Mesendoderm (in vitro differentiated cells): ENCODE measurements around the gene PALD1.
A peak's percentile ranks its signal among the peaks of the same experiment; 100 is the strongest.

ENCODE experiments used
- DNase-seq: peaks from one replicate; pipeline ENCODE4 v3.0.0; 2013
- H2AK5ac ChIP-seq: 2 replicates; pipeline ENCODE4 v1.6.1; 2013; ENCODE audit warnings: low read length, inconsistent platforms
- H2BK120ac ChIP-seq: 2 replicates; pipeline ENCODE4 v1.6.1; 2013; ENCODE audit warnings: low read depth, mild to moderate bottlenecking, low read length, moderate library complexity, mixed read lengths
- H2BK15ac ChIP-seq: replicated peaks from 2 replicates; pipeline ENCODE4 v1.6.1; 2013; ENCODE audit warnings: low read depth, mild to moderate bottlenecking, moderate library complexity
- H2BK5ac ChIP-seq: 2 replicates; pipeline ENCODE4 v1.6.1; 2013; ENCODE audit warnings: low read length, inconsistent platforms
- H3K18ac ChIP-seq: 2 replicates; pipeline ENCODE4 v1.6.1; 2013; ENCODE audit warnings: mild to moderate bottlenecking, low read length, mixed read lengths
- H3K23ac ChIP-seq: one replicate; pipeline ENCODE4 v1.6.1; 2013; ENCODE audit warnings: low read length
- H3K27ac ChIP-seq: 2 replicates; pipeline ENCODE4 v1.5.1; 2013; ENCODE audit warnings: low read depth, mild to moderate bottlenecking, inconsistent platforms, low read length, moderate library complexity
- H3K27me3 ChIP-seq: 2 replicates; pipeline ENCODE4 v1.6.1; 2013; ENCODE audit warnings: low read length, control low read depth, mild to moderate bottlenecking, inconsistent platforms; ENCODE audit not compliant: insufficient read depth, poor library complexity
- H3K36me3 ChIP-seq: 2 replicates; pipeline ENCODE4 v1.6.1; 2013; ENCODE audit warnings: low read length, inconsistent platforms; ENCODE audit not compliant: control insufficient read depth, insufficient read depth
- H3K4ac ChIP-seq: one replicate; pipeline ENCODE4 v1.6.1; 2013; ENCODE audit warnings: low read depth, mild to moderate bottlenecking, low read length, moderate library complexity
- H3K4me1 ChIP-seq: 2 replicates; pipeline ENCODE4 v1.6.1; 2013; ENCODE audit warnings: low read depth, low read length, inconsistent platforms; ENCODE audit not compliant: control insufficient read depth
- H3K4me2 ChIP-seq: 2 replicates; pipeline ENCODE4 v1.6.1; 2013; ENCODE audit warnings: low read length
- H3K4me3 ChIP-seq: 2 replicates; pipeline ENCODE4 v1.5.1; 2013; ENCODE audit warnings: mild to moderate bottlenecking, low read length
- H3K56ac ChIP-seq: one replicate; pipeline ENCODE4 v1.6.1; 2013; ENCODE audit warnings: low read length
- H3K79me1 ChIP-seq: 2 replicates; pipeline ENCODE4 v1.6.1; 2013; ENCODE audit warnings: low read length, inconsistent platforms
- H3K79me2 ChIP-seq: 2 replicates; pipeline ENCODE4 v1.6.1; 2013; ENCODE audit warnings: mild to moderate bottlenecking, low read length; ENCODE audit not compliant: control insufficient read depth, insufficient read depth
- H3K9ac ChIP-seq: 2 replicates; pipeline ENCODE4 v1.6.1; 2013; ENCODE audit warnings: low read length, inconsistent platforms
- H4K5ac ChIP-seq: one replicate; pipeline ENCODE4 v1.6.1; 2013; ENCODE audit warnings: low read length
- H4K8ac ChIP-seq: one replicate; pipeline ENCODE4 v1.6.1; 2013; ENCODE audit warnings: low read depth, mild to moderate bottlenecking, control low read depth, low read length, moderate library complexity
- WGBS: extraction: QIAGEN DNeasy Blood & Tissue Kit; methylation state at CpG from one replicate; pipeline ENCODE4 v1.1.7; 2013; ENCODE audit warnings: low lambda C conversion rate, missing lambda C conversion rate; ENCODE audit not compliant: insufficient coverage; ENCODE audit errors: extremely low coverage; 5-methylcytosine and 5-hydroxymethylcytosine counted together

Gene PALD1

GRCh38 chr10:70546584-70546983 lies 68.0 kb downstream of the PALD1 start:
- no peak overlapping the region for H2AK5ac ChIP-seq
- no peak overlapping the region for H2BK5ac ChIP-seq
- no peak overlapping the region for H3K23ac ChIP-seq
- no peak overlapping the region for H3K4me3 ChIP-seq
- H3K18ac ChIP-seq, result no peak overlapping the region
- no peaks in the 10 kb centered on the region for H3K27me3 ChIP-seq
- H3K79me2 ChIP-seq, result no peaks in the 10 kb centered on the region
- no peak overlapping the region for H3K4me2 ChIP-seq
- H3K4ac ChIP-seq, result no peak overlapping the region
- H3K56ac ChIP-seq, result no peak overlapping the region
- no peak overlapping the region for H3K9ac ChIP-seq
- H4K8ac ChIP-seq, result no peak overlapping the region
- H2BK120ac ChIP-seq, result no peak overlapping the region
- no peak overlapping the region for H4K5ac ChIP-seq
- WGBS, result no CpG with 5 or more reads among the region's 3 CpGs
- H2BK15ac ChIP-seq, result no peak overlapping the region
- no peaks in the 10 kb centered on the region for H3K36me3 ChIP-seq
- H3K79me1 ChIP-seq, result no peaks in the 10 kb centered on the region
- no peak for DNase-seq
- no peak overlapping the region for H3K27ac ChIP-seq
- no peaks in the 10 kb centered on the region for H3K4me1 ChIP-seq

DNA sequence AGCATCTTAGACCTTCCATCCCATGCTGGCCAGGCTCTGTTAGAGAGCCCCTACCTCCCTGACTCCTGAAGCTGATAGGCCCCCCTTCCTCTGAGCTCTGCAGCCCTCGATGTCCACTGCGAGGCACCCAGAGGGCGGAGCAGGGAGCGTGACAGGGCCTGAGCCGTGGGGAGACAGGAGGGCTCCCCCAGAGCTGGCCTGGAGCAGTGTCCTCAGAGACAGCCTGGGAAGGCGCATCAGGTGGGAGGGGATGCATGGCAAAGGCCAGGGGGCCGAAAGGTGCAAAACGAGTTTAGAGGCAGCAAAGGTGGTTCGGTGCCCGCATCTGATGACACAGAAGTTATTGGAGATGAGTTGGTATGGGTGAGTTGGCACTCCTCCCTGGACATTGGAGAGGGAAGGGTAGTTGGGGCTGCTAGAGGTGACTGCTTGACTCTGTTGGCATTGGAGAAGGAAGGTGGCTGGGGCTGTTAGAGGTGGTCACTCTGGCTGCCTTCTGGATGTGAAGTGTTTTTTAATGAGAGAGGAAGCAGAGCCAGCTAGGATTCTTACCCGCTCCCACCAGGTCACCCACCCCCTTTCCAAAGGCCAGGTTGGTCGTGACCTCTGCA lies 70.9 kb downstream of the PALD1 start:
- no peaks in the 10 kb centered on the region for H3K27me3 ChIP-seq
- H3K79me1 ChIP-seq, result no peaks in the 10 kb centered on the region
- no peak for DNase-seq
- H3K4me2 ChIP-seq, result no peak overlapping the region
- H3K56ac ChIP-seq, result no peak overlapping the region
- H3K23ac ChIP-seq, result no peak overlapping the region
- H3K4me3 ChIP-seq, result no peak overlapping the region
- no peak overlapping the region for H4K5ac ChIP-seq
- H3K36me3 ChIP-seq, result peaks cover 6% of the 10 kb centered on the region
- no peaks in the 10 kb centered on the region for H3K4me1 ChIP-seq
- H3K18ac ChIP-seq, result no peak overlapping the region
- H2BK5ac ChIP-seq, result no peak overlapping the region
- H3K9ac ChIP-seq, result no peak overlapping the region
- no peak overlapping the region for H2AK5ac ChIP-seq
- H3K4ac ChIP-seq, result no peak overlapping the region
- WGBS, result no CpG with 5 or more reads among the region's 12 CpGs
- H4K8ac ChIP-seq, result no peak overlapping the region
- no peak overlapping the region for H2BK120ac ChIP-seq
- no peak overlapping the region for H2BK15ac ChIP-seq
- no peaks in the 10 kb centered on the region for H3K79me2 ChIP-seq
- H3K27ac ChIP-seq, result no peak overlapping the region

GRCh38 chr10:70549962-70550458 lies 71.4 kb downstream of the PALD1 start:
- WGBS, result no CpG with 5 or more reads among the region's 3 CpGs

GRCh38 chr10:70550459-70550858 lies 71.9 kb downstream of the PALD1 start:
- Histone ChIP-seq H2BK5ac (no peak overlapping the region), H3K27me3 (no peaks in the 10 kb centered on the region), H2BK15ac (no peak overlapping the region), H4K8ac (no peak overlapping the region), H3K56ac (no peak overlapping the region), H3K79me2 (no peaks in the 10 kb centered on the region), H2BK120ac (no peak overlapping the region), H3K4me1 (no peaks in the 10 kb centered on the region), H3K27ac (no peak overlapping the region), H3K79me1 (no peaks in the 10 kb centered on the region), H3K18ac (no peak overlapping the region), H4K5ac (no peak overlapping the region), H3K23ac (no peak overlapping the region), H3K4ac (no peak overlapping the region), H3K9ac (no peak overlapping the region), H2AK5ac (no peak overlapping the region), H3K4me2 (no peak overlapping the region), H3K36me3 (peaks cover 6% of the 10 kb centered on the region), H3K4me3 (no peak overlapping the region)
- no peak for DNase-seq
- WGBS, result no CpG with 5 or more reads among the region's 6 CpGs

More at GRCh38 chr10:70549962-70550458, 71.4 kb downstream of the PALD1 start:
- no peak overlapping the region for H3K9ac ChIP-seq
- no peak overlapping the region for H3K18ac ChIP-seq
- H3K4me3 ChIP-seq, result no peak overlapping the region
- peaks cover 6% of the 10 kb centered on the region for H3K36me3 ChIP-seq
- DNase-seq, result peak; percentile 73
- H4K8ac ChIP-seq, result no peak overlapping the region
- no peak overlapping the region for H4K5ac ChIP-seq
- no peaks in the 10 kb centered on the region for H3K79me1 ChIP-seq
- H3K79me2 ChIP-seq, result no peaks in the 10 kb centered on the region
- no peak overlapping the region for H3K4me2 ChIP-seq
- H3K4me1 ChIP-seq, result no peaks in the 10 kb centered on the region
- H3K27me3 ChIP-seq, result no peaks in the 10 kb centered on the region
- no peak overlapping the region for H3K27ac ChIP-seq
- H2BK120ac ChIP-seq, result no peak overlapping the region
- no peak overlapping the region for H3K4ac ChIP-seq
- H2BK15ac ChIP-seq, result no peak overlapping the region
- H2BK5ac ChIP-seq, result no peak overlapping the region
- H3K23ac ChIP-seq, result no peak overlapping the region
- no peak overlapping the region for H3K56ac ChIP-seq
- H2AK5ac ChIP-seq, result no peak overlapping the region

DNA sequence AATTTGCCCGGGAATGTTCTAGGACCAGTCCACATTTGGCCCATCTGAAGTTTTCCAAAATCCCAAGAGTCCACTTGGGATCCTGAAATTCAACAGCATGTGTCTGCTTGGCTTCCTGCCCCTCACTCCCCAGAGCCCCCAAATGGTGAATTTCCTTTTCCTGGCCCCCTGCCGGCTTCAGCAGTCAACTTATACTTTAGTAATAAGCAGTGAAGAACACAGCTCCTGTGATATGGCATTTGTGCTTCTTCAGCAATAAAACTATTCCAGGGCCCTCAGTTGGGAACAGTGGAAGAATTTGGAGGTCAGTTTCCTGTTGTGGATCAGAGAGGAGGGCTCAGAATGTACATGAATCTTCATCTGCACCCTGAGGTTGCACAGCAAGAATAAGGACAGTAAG lies 72.9 kb downstream of the PALD1 start:
- H2BK5ac ChIP-seq, result no peak overlapping the region
- no peaks in the 10 kb centered on the region for H3K4me1 ChIP-seq
- no peaks in the 10 kb centered on the region for H3K79me1 ChIP-seq
- no peak overlapping the region for H3K4ac ChIP-seq
- H4K8ac ChIP-seq, result no peak overlapping the region
- H3K56ac ChIP-seq, result peak overlapping the region; percentile 5
- H3K79me2 ChIP-seq, result no peaks in the 10 kb centered on the region
- WGBS, result no CpG with 5 or more reads among the region's 2 CpGs
- no peaks in the 10 kb centered on the region for H3K27me3 ChIP-seq
- no peak overlapping the region for H3K23ac ChIP-seq
- no peak overlapping the region for H3K18ac ChIP-seq
- no peak overlapping the region for H3K9ac ChIP-seq
- H3K4me2 ChIP-seq, result no peak overlapping the region
- no peak overlapping the region for H4K5ac ChIP-seq
- no peak overlapping the region for H3K27ac ChIP-seq
- no peak overlapping the region for H2BK120ac ChIP-seq
- no peak overlapping the region for H2BK15ac ChIP-seq
- no peak overlapping the region for H3K4me3 ChIP-seq
- no peak overlapping the region for H2AK5ac ChIP-seq
- H3K36me3 ChIP-seq, result peaks cover 6% of the 10 kb centered on the region
- DNase-seq, result no peak

- H3K79me2 ChIP-seq, result no peaks in the 10 kb centered on the region
- WGBS, result no CpG with 5 or more reads among the region's 19 CpGs
- DNase-seq, result peak; percentile 37
- no peak overlapping the region for H3K23ac ChIP-seq
- no peak overlapping the region for H4K8ac ChIP-seq
- no peaks in the 10 kb centered on the region for H3K79me1 ChIP-seq
- H2BK120ac ChIP-seq, result no peak overlapping the region
- H3K4me1 ChIP-seq, result no peaks in the 10 kb centered on the region
- H3K4me2 ChIP-seq, result no peak overlapping the region
- H3K27ac ChIP-seq, result no peak overlapping the region
- H4K5ac ChIP-seq, result no peak overlapping the region
- peaks cover 6% of the 10 kb centered on the region for H3K36me3 ChIP-seq
- no peak overlapping the region for H2AK5ac ChIP-seq
- H2BK15ac ChIP-seq, result no peak overlapping the region
- H3K4ac ChIP-seq, result no peak overlapping the region
- no peak overlapping the region for H2BK5ac ChIP-seq
- no peak overlapping the region for H3K56ac ChIP-seq
- no peak overlapping the region for H3K4me3 ChIP-seq
- no peak overlapping the region for H3K9ac ChIP-seq
- H3K27me3 ChIP-seq, result no peaks in the 10 kb centered on the region
- H3K18ac ChIP-seq, result no peak overlapping the region
Measured at GRCh38 chr10:70551971-70552422, 73.4 kb downstream of the PALD1 start.
